ENCODE results near the gene RBM11.

The RBM11 gene

DNA sequence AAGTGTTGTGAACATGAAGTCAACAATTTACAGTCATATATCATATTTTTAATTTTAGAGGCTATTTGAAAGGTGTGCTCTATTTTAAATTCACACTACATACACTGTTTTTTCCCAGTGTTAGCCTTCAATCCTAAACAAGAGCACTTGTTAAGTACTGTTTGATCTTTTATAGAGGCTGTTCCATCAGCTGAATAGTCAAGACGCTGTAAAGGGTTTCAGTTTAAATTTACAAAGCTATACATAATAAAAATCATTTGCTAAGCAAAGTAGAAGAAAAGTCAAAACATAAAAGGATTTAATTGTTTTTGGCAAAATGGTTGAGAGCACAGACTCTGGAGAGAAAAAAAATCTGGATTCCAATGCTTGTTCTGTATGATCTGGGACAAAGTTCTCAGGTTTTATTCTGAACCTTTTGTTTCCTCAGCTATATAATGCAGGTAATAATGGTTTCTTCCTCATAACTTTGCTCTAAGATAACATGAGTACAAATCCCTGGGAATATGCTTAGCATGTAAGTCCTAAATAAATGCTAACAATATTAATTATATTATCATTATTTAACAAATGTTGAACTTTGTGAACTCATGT lies 44.3 kb downstream of the RBM11 start:
- no peaks in the 10 kb centered on the region for H3K27me3 ChIP-seq (ENCODE audit: control insufficient read depth, low read length)
- no peaks in the 10 kb centered on the region for H3K36me3 ChIP-seq (ENCODE audit: control insufficient read depth, low read length)
- H3K4me1 ChIP-seq (ENCODE audit: control insufficient read depth, low read length) = no peaks in the 10 kb centered on the region
- H3F3A ChIP-seq (ENCODE audit: control insufficient read depth, insufficient read depth) = no peaks in the 10 kb centered on the region
- no peak overlapping the region for H3K4me3 ChIP-seq (ENCODE audit: low read length)
- H3K9me3 ChIP-seq (ENCODE audit: control insufficient read depth, insufficient read depth, low read length) = no peaks in the 10 kb centered on the region
- H3K4me2 ChIP-seq (ENCODE audit: low read length) = no peak overlapping the region
- no peak overlapping the region for H3K27ac ChIP-seq (ENCODE audit: low read depth, low read length)
- H4K20me1 ChIP-seq (ENCODE audit: control insufficient read depth, insufficient read depth, low read depth, low read length) = no peaks in the 10 kb centered on the region
- no peaks in the 10 kb centered on the region for H3K79me2 ChIP-seq (ENCODE audit: control insufficient read depth, low read length)
- H3K9me2 ChIP-seq (replicated peaks; ENCODE audit: control insufficient read depth, low read length) = no peaks in the 10 kb centered on the region
- no peak for TF ChIP-seq EZH2phosphoT487 (IDR thresholded peaks at IDR 0.05; ENCODE audit: borderline replicate concordance, low read length)
- no peak for TF ChIP-seq CTCF (IDR thresholded peaks at IDR 0.05; ENCODE audit: low read depth, low read length, poor library complexity, severe bottlenecking)

DNA sequence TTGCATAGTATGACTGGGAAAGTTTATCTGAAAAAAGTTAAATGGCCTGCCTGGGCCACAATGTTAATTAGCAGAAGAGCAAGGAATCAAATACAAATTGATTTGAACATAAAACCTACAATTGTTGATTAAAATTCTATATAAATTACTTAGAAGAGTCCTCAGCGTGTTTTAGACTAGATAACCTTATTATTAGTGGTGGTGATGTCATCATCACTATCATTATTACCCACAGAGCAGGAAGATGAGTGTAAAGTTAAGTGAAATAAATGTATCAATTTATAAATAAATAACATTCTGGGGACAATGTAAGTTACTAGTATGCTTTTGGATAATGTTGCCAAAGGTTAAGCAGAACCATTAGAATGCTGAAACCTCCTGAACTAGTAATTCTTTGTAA lies 46.1 kb downstream of the RBM11 start:
- TF ChIP-seq EZH2phosphoT487 (IDR thresholded peaks at IDR 0.05; ENCODE audit: borderline replicate concordance, low read length) (no peak), CTCF (IDR thresholded peaks at IDR 0.05; ENCODE audit: low read depth, low read length, poor library complexity, severe bottlenecking) (no peak)
- Histone ChIP-seq H3K36me3 (ENCODE audit: control insufficient read depth, low read length) (no peaks in the 10 kb centered on the region), H3K27ac (ENCODE audit: low read depth, low read length) (no peak overlapping the region), H3K4me1 (ENCODE audit: control insufficient read depth, low read length) (no peaks in the 10 kb centered on the region), H3K9me2 (replicated peaks; ENCODE audit: control insufficient read depth, low read length) (no peaks in the 10 kb centered on the region), H3F3A (ENCODE audit: control insufficient read depth, insufficient read depth) (no peaks in the 10 kb centered on the region), H4K20me1 (ENCODE audit: control insufficient read depth, insufficient read depth, low read depth, low read length) (no peaks in the 10 kb centered on the region), H3K4me2 (ENCODE audit: low read length) (no peak overlapping the region), H3K4me3 (ENCODE audit: low read length) (no peak overlapping the region), H3K9me3 (ENCODE audit: control insufficient read depth, insufficient read depth, low read length) (no peaks in the 10 kb centered on the region), H3K79me2 (ENCODE audit: control insufficient read depth, low read length) (no peaks in the 10 kb centered on the region), H3K27me3 (ENCODE audit: control insufficient read depth, low read length) (no peaks in the 10 kb centered on the region)

DNA sequence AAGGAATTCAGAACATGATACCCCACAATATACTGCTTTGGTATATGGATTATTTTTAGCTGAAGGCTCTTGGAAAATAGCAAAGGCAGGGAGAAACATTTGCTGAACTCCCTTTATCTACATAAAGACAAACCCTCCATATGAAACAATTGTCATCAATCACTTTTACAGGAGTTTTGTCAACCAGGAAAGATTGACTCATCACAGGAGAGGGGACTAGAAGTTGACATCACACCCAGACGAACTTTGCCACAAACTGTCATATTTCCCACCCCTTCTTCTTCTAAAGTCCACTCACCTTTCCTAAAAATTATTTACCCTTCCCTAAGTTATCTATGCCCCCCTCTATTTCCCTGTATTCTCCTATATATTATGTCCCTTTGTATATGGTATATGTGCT lies 47.9 kb downstream of the RBM11 start:
- H3K36me3 ChIP-seq (ENCODE audit: control insufficient read depth, low read length) = no peaks in the 10 kb centered on the region
- no peaks in the 10 kb centered on the region for H3F3A ChIP-seq (ENCODE audit: control insufficient read depth, insufficient read depth)
- H3K79me2 ChIP-seq (ENCODE audit: control insufficient read depth, low read length) = no peaks in the 10 kb centered on the region
- H3K4me2 ChIP-seq (ENCODE audit: low read length) = no peak overlapping the region
- no peak overlapping the region for H3K27ac ChIP-seq (ENCODE audit: low read depth, low read length)
- no peaks in the 10 kb centered on the region for H3K9me3 ChIP-seq (ENCODE audit: control insufficient read depth, insufficient read depth, low read length)
- no peaks in the 10 kb centered on the region for H4K20me1 ChIP-seq (ENCODE audit: control insufficient read depth, insufficient read depth, low read depth, low read length)
- H3K27me3 ChIP-seq (ENCODE audit: control insufficient read depth, low read length) = no peaks in the 10 kb centered on the region
- no peaks in the 10 kb centered on the region for H3K4me1 ChIP-seq (ENCODE audit: control insufficient read depth, low read length)
- no peak overlapping the region for H3K4me3 ChIP-seq (ENCODE audit: low read length)
- TF ChIP-seq EZH2phosphoT487 (IDR thresholded peaks at IDR 0.05; ENCODE audit: borderline replicate concordance, low read length) (no peak), CTCF (IDR thresholded peaks at IDR 0.05; ENCODE audit: low read depth, low read length, poor library complexity, severe bottlenecking) (no peak)
- H3K9me2 ChIP-seq (replicated peaks; ENCODE audit: control insufficient read depth, low read length) = no peaks in the 10 kb centered on the region
